Stromal cell of bone marrow (primary cell): Measurements from ENCODE around the gene TMCC1.
"Not testable (repeated sequence)": the region's sequence is repeated elsewhere in the genome, so short reads cannot be mapped to it uniquely, and the experiment has no call there.

ENCODE experiments used
- DNase-seq: peaks from one replicate; pipeline ENCODE4 v3.0.0-alpha.2; 2012; ENCODE audit warnings: low read depth

The TMCC1 gene

GRCh38 chr3:129621626-129622225, 271.8 kb downstream of the TMCC1 start:
- no peak for DNase-seq

DNA sequence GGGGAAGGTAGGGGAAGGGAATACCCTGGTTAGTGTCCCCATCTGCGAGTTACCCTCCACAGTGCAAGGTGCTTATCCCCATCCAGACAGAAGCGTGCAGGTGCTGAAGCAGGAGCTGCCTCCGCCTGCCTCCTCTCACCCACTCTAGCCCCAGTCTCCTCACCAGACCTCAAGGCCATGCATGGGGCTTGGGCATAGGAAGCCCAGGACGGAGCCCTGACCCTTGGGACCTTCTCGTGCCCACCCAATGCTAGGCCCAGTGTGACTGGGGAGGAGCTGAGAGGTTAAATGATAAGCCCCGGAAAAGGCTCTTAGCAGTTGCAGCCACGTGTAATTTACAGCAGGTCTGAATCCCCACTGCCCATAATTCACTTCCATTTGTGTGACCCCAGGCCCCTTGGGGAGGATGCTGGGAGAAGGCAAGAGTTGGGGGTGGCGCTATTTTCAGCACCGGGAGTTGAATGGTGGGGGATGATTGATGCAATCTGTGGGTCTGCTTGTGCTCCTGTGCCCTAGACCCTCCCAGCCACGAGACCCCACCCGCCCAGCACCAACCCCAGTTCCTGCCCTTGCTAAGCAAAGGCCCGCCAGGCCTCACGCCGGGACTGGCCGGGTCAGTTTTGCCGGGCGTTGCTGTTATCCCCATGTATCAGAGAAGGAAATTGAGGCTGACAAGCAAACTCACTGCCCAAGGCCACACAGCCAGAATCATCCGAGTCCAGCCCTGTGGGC, 272.5 kb downstream of the TMCC1 start:
- no peak for DNase-seq

DNA sequence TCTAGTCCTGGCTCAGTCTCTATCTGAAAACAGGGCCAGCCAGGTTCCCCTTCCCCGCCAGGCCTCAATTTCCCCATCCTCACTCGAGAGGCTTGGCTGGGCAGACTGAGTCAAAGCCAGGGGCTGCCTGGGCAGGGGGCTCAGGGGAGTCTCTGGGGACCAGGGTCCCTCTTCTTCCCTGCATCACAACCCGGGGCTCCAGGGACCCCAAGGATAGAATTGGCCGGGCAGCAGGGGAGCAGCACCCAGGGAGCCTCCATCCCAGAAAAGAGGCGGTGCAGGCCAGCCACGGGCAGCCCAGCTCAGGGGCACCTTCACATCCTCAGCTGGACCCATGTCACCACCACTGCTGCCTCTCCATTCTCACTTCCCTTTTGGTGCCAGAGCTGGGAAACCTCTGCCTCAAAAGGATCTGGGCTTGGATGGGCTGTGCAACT, 273.8 kb downstream of the TMCC1 start:
- DNase-seq = no peak

- DNase-seq = no peak
Measured at GRCh38 chr3:129618901-129619671, 274.4 kb downstream of the TMCC1 start.

DNA sequence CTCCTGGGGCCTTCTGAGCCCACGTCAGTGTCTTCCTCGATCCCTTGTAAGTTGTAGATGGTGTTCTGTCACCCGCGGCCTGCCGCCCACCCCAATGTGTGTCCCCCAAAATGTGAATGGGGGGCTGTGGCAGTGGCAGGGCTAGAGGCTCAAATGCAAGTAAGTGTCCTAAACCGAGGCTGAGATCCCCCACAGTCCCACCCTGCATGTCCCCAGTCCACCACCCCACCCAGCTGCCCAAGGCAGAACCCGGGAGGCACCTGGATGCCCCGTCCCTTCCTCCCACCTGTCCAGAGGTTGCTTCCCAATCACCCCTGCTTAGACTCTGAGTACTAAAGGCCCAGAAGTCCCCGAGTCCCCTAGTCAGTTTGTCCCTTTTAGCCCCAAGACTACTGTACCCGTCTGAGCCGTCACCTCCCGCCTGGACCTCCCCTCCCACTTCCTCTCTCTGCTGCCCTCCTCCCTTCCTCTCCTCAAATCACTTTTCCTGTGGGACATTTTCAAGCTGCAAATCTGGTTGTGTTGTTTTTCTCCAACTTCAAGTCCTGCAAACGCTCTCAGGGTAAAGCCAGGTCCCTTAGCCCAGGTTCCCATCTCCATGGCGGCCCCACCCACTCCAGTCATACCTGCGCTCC, 275.2 kb downstream of the TMCC1 start:
- DNase-seq = no peak

DNA sequence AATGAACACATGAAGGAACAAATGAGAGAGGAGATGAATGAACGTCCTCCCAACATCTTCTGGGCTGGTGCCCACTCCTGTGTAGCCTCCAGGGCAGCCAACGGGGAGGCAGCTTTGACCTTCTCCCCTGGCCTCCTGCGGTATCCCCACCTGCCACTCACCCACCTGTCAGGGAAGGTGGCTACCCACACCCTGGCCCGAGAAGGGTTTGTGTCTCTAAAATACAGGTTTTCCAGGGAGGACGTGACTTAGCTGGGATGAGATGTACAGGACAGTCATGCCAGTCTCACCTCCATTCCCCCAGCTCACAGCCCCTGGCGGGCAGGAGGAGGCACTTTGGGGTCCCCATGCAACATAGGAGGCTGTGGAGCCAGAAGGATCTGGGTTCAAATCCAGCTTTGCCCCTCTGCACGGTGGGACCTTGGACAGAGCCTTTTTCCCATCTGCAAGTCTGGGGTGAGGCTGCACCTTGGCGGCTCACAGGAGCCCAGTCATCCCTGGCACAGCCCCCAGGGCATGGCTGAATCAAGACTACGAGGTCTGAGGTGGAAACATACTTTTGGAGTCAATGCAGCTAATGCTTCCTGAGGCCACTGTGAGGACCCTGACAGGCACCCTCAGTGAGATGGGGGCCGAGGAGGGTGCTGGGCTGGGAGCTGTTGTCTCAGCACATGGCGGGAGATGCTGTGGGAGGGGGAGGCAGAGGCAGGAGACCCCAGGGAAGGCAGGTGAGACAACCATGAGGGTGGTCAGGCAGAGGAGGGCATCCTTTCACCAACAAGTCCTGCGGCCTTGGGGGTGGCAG, 275.9 kb downstream of the TMCC1 start:
- DNase-seq = no peak

GRCh38 chr3:129616713-129617112, 276.8 kb downstream of the TMCC1 start:
- no peak for DNase-seq

DNA sequence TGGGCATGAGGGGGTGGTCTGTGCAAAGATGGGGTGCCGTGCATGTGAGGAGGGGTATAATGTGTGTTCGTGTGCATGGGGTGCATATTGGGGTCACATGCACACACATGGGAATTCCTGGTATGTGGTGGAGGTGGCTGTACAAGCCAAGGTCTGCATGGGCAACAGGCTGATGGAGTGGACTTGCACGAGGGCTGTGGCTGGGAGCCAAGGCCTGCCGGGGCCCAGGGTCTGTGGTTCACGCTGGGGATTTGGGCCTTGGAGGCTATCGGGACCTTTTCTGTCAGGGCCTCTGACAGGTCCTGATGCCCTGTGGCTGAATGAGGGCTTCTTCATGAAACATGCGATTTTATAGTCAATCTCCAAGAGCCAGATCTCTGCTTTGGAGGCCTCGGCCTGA, 277.2 kb downstream of the TMCC1 start:
- no peak for DNase-seq

GRCh38 chr3:129615751-129616281, 277.7 kb downstream of the TMCC1 start:
- no peak for DNase-seq

GRCh38 chr3:129614927-129615363, 278.6 kb downstream of the TMCC1 start:
- DNase-seq = no peak

DNA sequence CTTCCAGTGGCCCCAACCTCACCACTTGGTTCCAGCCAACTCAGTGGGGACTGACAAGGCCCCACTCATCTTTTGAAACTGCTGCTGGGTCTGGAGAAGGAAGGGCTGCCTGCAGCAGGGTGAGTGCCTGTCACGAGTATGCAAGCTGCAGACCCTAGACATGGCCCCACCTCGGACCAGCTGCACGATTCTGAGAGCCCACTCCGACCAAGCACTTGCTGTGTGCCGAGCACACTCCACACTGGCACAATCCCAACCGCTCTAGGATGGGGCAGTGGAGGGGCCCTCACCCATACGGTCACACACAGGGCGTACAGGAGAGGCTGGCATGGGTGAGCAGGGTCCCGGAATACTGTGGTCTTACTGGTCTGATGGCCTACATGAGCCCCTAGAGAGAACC, 279.1 kb downstream of the TMCC1 start:
- no peak for DNase-seq

- no peak for DNase-seq
Measured at GRCh38 chr3:129613367-129613740, 280.2 kb downstream of the TMCC1 start.

- no peak for DNase-seq
Measured at GRCh38 chr3:129612534-129613366, 280.8 kb downstream of the TMCC1 start.

DNA sequence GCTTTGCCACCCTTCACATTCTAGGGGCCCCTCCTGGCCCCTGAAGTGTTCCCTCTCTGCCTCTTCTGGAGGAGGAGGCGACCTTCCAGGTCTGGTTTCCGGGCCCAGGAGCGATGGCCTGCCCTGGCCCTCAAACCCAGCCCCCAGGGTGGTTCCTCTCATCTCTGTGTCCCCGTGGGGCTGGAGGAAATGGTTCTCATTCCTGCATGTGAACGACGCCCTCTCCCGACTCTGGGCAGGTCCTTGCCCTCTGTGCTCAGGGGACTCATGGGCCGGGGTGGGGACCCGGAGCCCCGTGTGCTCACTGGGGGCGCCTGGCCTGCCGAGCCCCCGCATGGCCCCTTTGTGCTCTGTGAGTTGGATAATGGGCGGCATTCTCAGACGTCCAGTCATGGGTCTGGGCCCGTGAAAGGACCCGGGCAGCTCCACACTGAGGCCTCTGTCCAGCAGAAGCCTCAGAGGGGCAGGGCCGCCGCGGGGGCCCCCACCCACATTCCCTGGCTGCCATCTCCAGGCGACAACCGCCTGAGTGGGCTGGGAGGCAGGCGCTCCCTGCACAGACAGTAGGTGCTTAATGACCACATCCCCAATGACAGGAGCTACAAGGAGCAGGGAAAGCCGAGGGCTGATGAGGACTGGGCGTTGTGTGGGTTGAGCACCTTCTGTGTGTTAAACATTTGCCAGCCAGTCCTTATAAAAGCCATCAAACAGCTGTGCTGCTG, 281.5 kb downstream of the TMCC1 start:
- DNase-seq = no peak

DNA sequence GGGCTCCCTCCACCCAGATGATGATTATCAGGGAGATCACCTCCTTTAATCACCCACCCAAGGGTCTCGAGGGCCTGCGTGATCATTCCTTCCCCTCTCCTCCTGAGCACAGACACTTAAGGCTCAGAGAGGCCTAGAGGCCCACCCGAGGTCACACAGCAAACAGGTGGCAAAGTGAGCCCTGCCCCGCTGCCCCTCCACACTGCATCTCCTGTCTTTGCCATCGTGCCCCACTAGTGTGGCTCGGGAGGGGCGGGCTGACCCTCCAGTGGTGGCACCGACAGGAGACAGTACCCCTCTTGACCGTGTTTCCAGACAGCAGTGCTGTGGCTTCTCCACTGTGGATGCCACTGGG, 282.1 kb downstream of the TMCC1 start:
- no peak for DNase-seq

GRCh38 chr3:129610794-129611445, 282.6 kb downstream of the TMCC1 start:
- not testable (repeated sequence) for DNase-seq

DNA sequence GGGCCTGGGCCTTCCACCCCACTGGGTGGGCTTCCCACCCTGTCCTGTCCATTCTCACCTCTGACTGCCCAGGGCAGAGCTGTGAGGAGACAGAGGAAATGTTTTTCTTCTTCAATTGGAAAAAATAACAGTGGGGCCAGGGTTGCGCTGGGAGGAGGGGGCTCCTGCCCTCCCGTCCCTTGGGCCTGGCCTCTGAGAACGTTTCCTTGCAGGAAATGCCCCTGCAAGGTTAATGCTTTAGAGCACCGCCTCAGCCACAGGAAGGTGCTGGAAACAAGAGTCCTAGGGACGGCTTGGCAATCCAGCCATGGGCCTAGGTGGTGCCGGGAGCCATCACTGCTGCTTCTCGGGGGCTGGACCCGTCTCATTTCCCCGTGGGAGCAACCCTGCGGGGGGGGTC, 283.2 kb downstream of the TMCC1 start:
- no peak for DNase-seq

DNA sequence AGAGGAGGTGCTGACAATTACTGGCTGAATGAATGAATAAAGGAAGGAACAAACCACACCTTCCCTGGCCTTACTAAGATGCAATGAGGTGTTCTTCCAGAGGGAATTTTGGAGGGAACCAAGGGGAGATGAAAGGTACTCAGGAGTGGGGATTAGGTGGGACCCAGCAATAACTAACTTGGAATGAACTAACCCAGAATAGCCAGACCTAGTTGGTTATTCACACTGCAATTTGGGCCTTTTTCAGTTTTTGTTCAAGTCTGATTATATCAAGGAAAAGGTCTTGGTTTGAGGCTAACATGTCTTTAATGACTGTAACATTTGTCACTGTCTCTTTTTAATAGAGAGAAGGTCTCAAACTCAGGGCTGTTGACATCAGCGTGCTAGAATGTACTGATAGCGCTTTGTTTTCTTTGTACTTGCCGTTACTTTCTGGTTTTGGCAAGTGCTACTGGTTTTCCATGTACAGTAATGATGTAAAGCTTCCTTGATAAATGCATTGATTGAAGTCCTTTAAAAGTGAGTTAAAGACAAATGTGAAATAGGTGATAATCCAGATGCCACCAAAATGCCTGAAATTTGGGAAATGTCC, 283.8 kb downstream of the TMCC1 start:
- no peak for DNase-seq

GRCh38 chr3:129608936-129609590, 284.4 kb downstream of the TMCC1 start:
- no peak for DNase-seq
